Measurements from ENCODE around the gene KPNA6. TPM values are rescaled to one million over a fixed set of nuclear protein-coding genes. Genes with fewer than 3 reads are reported as not detected.

KPNA6 gene
- polyA plus RNA-seq, 3 donors = 11.0 to 26.7 (median 20.2) TPM

DNA sequence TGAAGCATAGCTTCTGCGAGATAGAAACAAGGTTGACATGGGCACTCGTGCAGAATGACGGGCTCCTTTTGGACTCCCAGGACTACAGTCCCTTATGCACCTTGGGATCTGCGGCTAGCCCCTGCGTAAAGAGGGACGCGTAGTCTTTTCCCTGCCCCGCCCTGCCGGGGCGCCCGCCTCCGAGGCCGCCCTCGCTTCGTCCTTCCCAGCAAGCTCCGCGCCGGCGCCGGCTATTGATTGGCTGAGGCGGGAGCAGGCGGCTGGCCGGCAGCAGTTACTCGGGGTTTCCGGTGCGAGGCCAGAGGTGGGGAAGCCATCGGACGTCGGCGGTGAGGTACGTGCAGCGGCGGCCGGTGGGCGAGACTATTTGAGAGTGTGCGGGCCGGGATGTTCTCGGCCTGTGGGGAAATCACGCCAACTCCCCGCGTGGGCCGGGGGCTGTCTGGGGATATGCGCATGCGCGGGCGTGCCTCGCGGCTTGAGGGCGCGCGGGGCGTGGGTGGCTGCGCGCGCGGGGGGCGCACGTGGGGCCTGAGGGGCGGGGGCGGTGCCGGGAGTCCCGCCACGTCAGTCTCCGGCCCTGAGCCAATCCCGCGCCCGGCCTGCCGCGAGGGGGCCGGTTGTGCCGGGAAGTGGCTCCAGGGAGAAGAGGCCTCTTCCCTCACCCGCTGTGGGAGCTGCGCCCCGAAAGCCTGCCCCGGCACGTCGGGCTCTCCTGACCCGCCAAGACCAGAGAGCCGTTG, 71.8 kb downstream of the KPNA6 start, which contains the start of gene TXLNA:
Gene TXLNA, plus strand, starts transcription at position 233 of the 743 bp plus-strand sequence. CDS start 671 bp downstream, outside the sequence.
- peak within 1 kb of the TSS; percentile 86 for H3K4me2 ChIP-seq (replicated peaks; ENCODE audit: extremely low read depth, low read length, poor library complexity, severe bottlenecking)
- H3K4me1 Mint-ChIP-seq = peaks cover 45% of the 10 kb centered on the region
- peak within 1 kb of the TSS; percentile 75 for H3K9ac ChIP-seq (ENCODE audit: insufficient read depth, low read length, poor library complexity, severe bottlenecking)
- no peaks in the 10 kb centered on the region for H3K9me3 Mint-ChIP-seq
- peaks cover 21 to 36% of the 10 kb centered on the region in 2 donors for H3K36me3 ChIP-seq (replicated peaks in 1 of 2; ENCODE audit: control insufficient read depth in 1 of 2, insufficient read depth in 2 of 2, low read length in 2 of 2)
- H3K4me3 ChIP-seq (replicated peaks in 1 of 3; ENCODE audit: low read depth in 2 of 3, low read length in 3 of 3) = peak within 1 kb of the TSS; percentile 57 to 83 (median 77)
- intact Hi-C loops (cut with micrococcal nuclease) = loop anchor here in 1 of 2 donors (10.0 kb wide), 1 partner anchor 115 kb away; the partner anchor contains the start of gene HDAC1
- H2AFZ ChIP-seq (ENCODE audit: insufficient read depth, low read depth, low read length, poor library complexity, severe bottlenecking) = peak within 1 kb of the TSS; percentile 88
- peak within 1 kb of the TSS; percentile 83 to 87 for H3K27ac ChIP-seq (ENCODE audit: low read depth in 1 of 2, low read length in 2 of 2)
- DNase-seq = peak; percentile 84 to 86 (median 84)
- WGBS (ENCODE audit: insufficient coverage) = under 1% methylated on average over 70 of the region's 79 CpGs
- peaks cover 23% of the 10 kb centered on the region for H4K20me1 ChIP-seq (ENCODE audit: insufficient read depth, low read length)
- H3K36me3 Mint-ChIP-seq = peaks cover 19 to 38% of the 10 kb centered on the region in 2 donors
- peaks cover 35 to 41% of the 10 kb centered on the region in 2 donors for H3K4me1 ChIP-seq (ENCODE audit: control insufficient read depth in 1 of 2, insufficient read depth in 2 of 2, low read length in 2 of 2)
- H3K9me3 ChIP-seq (replicated peaks in 1 of 2; ENCODE audit: control insufficient read depth in 1 of 2, insufficient read depth in 1 of 2, low read length in 2 of 2) = no peaks in the 10 kb centered on the region
- TF ChIP-seq, protein P1, sequence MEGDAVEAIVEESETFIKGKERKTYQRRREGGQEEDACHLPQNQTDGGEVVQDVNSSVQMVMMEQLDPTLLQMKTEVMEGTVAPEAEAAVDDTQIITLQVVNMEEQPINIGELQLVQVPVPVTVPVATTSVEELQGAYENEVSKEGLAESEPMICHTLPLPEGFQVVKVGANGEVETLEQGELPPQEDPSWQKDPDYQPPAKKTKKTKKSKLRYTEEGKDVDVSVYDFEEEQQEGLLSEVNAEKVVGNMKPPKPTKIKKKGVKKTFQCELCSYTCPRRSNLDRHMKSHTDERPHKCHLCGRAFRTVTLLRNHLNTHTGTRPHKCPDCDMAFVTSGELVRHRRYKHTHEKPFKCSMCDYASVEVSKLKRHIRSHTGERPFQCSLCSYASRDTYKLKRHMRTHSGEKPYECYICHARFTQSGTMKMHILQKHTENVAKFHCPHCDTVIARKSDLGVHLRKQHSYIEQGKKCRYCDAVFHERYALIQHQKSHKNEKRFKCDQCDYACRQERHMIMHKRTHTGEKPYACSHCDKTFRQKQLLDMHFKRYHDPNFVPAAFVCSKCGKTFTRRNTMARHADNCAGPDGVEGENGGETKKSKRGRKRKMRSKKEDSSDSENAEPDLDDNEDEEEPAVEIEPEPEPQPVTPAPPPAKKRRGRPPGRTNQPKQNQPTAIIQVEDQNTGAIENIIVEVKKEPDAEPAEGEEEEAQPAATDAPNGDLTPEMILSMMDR (IDR thresholded peaks at IDR 0.05) = no peak
- peaks cover 0 to 2% (median 0%) of the 10 kb centered on the region in 3 donors for H3K27me3 Mint-ChIP-seq (ENCODE audit: low read depth in 3 of 3)
- H3K4me3 Mint-ChIP-seq = peak within 1 kb of the TSS; percentile 90 to 95
- H3K79me2 ChIP-seq (ENCODE audit: insufficient read depth, low read length) = peaks cover 38% of the 10 kb centered on the region
- H3K27ac Mint-ChIP-seq = peak within 1 kb of the TSS; percentile 95 to 99 (median 97)
- no peaks in the 10 kb centered on the region for H3K27me3 ChIP-seq (ENCODE audit: control insufficient read depth in 2 of 2, insufficient read depth in 2 of 2, low read length in 2 of 2)

DNA sequence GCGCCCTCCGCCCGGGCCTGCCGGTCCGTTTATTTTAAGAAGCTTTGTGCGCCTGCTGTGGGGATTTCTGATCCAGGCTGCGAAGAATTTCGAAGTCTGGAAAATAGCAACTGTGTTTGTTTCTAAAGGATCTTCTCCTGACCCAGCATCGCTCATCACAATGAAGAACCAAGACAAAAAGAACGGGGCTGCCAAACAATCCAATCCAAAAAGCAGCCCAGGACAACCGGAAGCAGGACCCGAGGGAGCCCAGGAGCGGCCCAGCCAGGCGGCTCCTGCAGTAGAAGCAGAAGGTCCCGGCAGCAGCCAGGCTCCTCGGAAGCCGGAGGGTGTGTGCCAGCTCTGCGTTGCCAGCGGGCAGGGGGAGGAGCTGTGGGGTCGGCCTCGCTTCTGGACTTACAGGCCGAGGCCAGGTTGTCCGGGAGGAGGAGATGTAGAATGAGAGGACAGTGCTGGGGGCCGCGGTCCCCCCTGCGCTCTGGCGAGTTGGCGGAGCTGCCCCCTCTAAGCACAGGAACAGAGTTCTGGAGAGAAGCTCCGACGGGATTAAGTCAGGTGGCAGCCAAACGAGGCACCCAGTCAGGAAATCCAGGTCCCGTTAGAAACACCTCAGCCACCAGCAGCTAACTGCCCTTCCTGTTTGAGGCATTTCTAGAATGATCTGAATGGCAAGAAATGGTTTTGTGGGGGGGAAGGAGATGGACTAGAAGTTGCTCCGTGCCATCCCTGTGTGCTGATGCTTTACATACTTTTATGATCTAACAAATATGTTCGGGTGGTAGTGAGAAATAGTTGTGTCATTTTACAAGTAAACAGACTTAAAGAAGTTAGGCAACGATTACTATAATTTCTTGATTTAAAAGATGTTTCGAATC, 72.6 kb downstream of the KPNA6 start:
- TF ChIP-seq, protein P1 (IDR thresholded peaks at IDR 0.05) = no peak
- Mint-ChIP-seq H3K27me3 (ENCODE audit: low read depth in 3 of 3) (peaks cover 0 to 2% (median 0%) of the 10 kb centered on the region in 3 donors), H3K4me3 (peak overlapping the region; percentile 90 to 95), H3K4me1 (peaks cover 50% of the 10 kb centered on the region), H3K9me3 (no peaks in the 10 kb centered on the region), H3K27ac (peak overlapping the region; percentile 92 to 97 (median 95)), H3K36me3 (peaks cover 22 to 43% of the 10 kb centered on the region in 2 donors)
- peak overlapping the region; percentile 86 for H3K4me2 ChIP-seq (replicated peaks; ENCODE audit: extremely low read depth, low read length, poor library complexity, severe bottlenecking)
- H3K36me3 ChIP-seq (replicated peaks in 1 of 2; ENCODE audit: control insufficient read depth in 1 of 2, insufficient read depth in 2 of 2, low read length in 2 of 2) = peaks cover 28 to 35% of the 10 kb centered on the region in 2 donors
- H3K9me3 ChIP-seq (replicated peaks in 1 of 2; ENCODE audit: control insufficient read depth in 1 of 2, insufficient read depth in 1 of 2, low read length in 2 of 2) = no peaks in the 10 kb centered on the region
- H3K4me3 ChIP-seq (replicated peaks in 1 of 3; ENCODE audit: low read depth in 2 of 3, low read length in 3 of 3) = peak overlapping the region; percentile 57 to 83 (median 77)
- peak overlapping the region; percentile 75 for H3K9ac ChIP-seq (ENCODE audit: insufficient read depth, low read length, poor library complexity, severe bottlenecking)
- H3K4me1 ChIP-seq (ENCODE audit: control insufficient read depth in 1 of 2, insufficient read depth in 2 of 2, low read length in 2 of 2) = peaks cover 35 to 41% of the 10 kb centered on the region in 2 donors
- no peaks in the 10 kb centered on the region for H3K27me3 ChIP-seq (ENCODE audit: control insufficient read depth in 2 of 2, insufficient read depth in 2 of 2, low read length in 2 of 2)
- WGBS (ENCODE audit: insufficient coverage) = 2% methylated on average over 25 of the region's 36 CpGs
- H3K27ac ChIP-seq (ENCODE audit: low read depth in 1 of 2, low read length in 2 of 2) = peak overlapping the region; percentile 83 to 87
- intact Hi-C loops (cut with micrococcal nuclease) = loop anchor here in 1 of 2 donors (10.0 kb wide), 1 partner anchor 114 kb away; the partner anchor contains the start of gene HDAC1
- peaks cover 45% of the 10 kb centered on the region for H3K79me2 ChIP-seq (ENCODE audit: insufficient read depth, low read length)
- peak; percentile 14 to 30 (median 19) for DNase-seq
- H2AFZ ChIP-seq (ENCODE audit: insufficient read depth, low read depth, low read length, poor library complexity, severe bottlenecking) = peak overlapping the region; percentile 88
- peaks cover 27% of the 10 kb centered on the region for H4K20me1 ChIP-seq (ENCODE audit: insufficient read depth, low read length)
